ENCODE data around the gene MAD2L1BP.
"Not testable (repeated sequence)": the region's sequence is repeated elsewhere in the genome, so short reads cannot be mapped to it uniquely, and the experiment has no call there.

MAD2L1BP gene, protein sequence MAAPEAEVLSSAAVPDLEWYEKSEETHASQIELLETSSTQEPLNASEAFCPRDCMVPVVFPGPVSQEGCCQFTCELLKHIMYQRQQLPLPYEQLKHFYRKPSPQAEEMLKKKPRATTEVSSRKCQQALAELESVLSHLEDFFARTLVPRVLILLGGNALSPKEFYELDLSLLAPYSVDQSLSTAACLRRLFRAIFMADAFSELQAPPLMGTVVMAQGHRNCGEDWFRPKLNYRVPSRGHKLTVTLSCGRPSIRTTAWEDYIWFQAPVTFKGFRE

GRCh38 chr6:43635387-43636307 is at the start of gene MAD2L1BP:
Gene MAD2L1BP, plus strand, starts transcription at chr6:43635840. Its CDS starts 36 bp downstream, at chr6:43635876.
- peak; percentile 91 for DNase-seq

DNA sequence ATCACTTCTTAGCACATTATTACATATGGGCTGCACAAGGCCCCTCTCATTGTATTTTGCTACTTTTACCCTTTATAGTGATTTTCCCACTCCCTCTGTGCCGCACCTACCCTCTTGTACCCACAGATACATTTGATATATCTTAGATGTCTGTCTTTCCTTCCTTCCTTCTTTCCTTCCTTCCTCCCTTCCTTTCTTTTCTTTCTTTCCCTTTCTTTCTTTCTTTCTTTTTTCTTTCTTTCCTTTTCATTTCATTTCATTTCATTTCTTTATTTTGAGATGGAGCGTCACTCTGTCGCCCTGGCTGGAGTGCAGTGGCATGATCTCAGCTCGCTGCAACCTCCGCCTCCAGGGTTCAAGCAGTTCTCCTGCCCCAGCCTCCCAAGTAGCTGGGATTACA is 47.4 kb upstream of the MAD2L1BP start:
- no peak for DNase-seq

DNA sequence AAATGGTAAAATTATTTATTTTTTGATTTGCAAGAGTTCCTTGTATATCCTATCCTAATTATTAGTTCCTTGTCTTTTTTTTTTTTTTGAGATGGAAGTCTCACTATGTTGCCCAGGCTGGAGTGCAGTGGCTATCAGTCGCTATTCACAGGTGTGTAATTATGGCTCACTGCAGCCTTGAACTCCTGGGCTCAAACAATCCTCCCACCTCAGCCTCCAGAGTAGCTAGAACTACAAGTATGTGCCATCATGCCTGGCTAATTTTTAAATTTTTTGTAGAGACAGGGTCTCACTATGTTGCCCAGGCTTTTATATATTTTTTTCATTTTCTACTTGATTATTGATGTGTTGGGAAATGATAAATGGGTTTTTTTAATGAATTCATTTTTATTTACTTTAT is 46.1 kb upstream of the MAD2L1BP start:
- not testable (repeated sequence) for DNase-seq

DNA sequence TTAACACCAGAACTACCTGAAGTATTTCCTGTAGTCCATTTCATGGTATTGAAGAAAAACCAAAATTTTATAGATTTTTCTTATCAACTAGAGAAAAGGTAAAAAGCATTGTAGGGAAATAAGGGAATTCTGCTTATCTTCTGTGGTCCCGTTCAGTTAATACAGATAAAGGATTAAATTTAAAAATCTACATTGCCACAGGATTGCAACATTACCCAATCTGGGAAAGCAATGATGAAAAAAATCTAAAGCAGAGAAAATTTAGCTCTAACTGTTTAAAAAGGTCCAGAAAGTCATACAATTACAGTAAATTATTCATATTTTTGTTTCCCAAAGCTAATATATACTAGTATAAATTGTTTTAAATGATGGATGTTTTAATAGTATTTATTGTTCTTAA is 41.7 kb upstream of the MAD2L1BP start:
- no peak for DNase-seq

DNA sequence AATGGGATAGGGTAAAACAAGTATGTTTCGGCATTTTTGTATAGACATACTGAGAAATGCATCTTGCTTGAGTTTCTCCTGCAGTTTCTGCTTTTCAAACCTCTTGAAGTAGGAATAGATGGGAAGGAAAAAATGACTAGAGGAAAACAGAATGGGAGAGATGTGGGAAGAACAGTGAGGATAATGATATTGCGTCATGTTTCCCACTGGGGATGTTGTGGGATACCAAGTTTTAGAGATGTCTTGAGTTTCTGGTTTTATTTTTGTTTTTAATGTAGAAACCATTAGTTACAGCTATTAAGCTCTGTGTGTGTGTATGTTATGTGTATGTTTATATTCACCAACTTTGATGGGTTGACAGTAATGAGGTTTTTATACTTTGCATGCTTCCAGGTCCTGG is 35.0 kb upstream of the MAD2L1BP start:
- no peak for DNase-seq

DNA sequence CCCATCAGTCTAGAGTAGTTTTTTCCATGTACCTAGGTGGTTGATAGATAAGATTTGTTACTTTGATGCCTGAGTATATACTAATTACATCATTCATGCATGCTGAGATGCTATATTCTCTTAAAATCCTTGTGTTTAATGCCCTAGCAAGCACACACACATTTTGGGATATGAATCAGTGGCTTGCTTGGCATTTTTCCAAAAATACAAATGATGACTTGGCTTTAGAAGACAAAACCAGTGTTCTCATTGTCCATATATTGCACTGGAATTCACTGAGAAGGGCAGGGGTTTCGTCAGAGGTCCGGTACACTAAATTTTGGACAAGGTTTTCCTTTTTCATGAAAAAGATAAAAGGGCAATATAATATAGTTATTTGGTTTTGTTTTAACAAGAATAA is 31.5 kb upstream of the MAD2L1BP start:
- no peak for DNase-seq

DNA sequence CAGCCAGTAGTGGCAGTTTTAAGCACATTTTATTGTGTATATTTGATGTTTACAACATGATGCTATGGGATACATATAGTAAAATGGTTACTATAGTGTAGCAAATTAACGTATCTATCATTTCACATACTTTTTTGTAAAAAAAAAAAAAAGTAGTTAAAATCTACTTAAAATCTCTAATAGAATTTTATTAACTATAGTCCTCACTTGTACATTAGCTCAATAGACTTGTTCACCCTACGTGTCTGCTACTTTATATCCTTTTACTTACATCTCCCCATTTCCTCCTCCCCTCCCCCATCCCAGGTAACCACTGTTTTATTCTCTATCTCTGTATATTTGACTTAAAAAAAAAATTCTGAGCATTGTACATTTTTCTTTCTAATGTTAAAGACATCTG is 29.6 kb upstream of the MAD2L1BP start:
- no peak for DNase-seq

DNA sequence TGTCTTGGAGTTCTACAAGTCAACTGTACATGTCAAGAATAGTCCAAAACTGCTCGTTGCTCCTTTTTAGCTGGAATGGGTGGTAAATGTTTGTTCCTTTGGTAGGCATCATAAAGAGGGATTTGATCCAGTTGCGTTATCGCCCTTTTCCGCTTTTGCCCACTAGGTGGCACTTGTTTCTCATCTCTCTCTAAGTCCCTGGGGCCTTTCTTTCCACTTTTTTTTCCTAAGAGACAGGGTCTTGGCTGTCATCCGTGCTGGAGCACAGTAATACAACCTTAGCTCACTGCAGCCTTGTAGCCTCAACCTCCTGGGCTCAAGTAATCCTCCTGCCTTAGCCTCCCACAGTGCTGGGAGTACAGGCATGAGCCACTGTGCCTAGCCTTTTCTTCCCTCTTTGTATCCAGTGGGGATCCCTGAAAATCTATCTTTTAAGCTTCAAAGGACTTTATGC is 27.3 kb upstream of the MAD2L1BP start:
- DNase-seq: peak; percentile 87

DNA sequence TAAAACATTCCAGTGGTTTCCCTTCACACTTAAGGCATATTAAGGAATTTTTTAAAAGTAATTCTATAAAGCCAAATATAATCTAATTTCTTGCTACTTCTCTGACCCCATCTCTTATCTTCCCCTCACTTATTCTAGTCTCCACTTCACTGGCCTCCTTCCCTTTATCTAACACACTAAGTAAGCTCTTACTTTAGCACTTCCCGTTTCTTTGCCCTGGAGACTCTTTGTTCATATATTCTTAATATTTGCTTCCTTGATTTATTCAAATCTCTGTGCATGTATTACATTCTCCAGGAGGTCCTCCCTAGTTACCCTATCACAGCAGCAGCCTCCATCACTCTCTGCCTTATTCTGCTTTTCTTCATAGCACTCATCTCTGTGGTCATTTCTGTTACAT is 26.8 kb upstream of the MAD2L1BP start:
- no peak for DNase-seq

DNA sequence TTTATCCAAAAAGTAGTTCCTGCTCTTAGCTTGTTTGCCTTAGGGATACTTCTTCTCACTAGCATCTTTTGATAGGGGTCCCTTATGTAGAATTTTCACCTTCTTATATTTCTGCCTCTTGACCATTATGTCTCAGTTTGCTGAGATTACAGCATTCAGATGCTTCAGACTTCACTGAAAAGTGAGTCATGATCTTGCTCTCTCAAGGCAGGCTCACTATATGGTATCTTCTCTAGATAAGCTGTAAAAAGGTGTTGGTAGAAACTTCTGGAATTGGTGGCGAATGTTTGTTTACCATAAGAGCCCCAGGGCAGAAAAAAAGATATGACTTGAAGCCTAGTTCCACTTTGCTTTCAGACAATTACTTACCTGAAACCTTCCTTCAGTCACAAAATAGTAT is 26.2 kb upstream of the MAD2L1BP start:
- no peak for DNase-seq

DNA sequence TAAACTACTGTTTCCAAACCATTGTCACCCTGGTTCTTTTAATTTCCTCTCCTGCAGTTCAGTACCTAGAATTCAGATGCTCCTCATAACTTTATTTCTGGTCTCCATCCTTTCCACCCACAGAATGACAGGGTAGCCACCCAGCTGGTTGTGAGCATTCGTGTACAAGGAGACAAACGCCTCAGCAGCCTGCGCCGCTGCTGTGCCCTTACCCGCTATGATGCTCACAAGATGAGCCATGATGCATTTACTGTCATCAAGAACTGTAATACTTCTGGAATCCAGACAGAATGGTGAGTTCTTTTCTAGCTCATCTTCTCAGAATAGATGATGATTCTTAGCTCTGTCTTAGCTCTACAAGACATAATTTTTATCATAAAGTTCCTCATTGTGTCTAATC is 25.2 kb upstream of the MAD2L1BP start:
- no peak for DNase-seq

DNA sequence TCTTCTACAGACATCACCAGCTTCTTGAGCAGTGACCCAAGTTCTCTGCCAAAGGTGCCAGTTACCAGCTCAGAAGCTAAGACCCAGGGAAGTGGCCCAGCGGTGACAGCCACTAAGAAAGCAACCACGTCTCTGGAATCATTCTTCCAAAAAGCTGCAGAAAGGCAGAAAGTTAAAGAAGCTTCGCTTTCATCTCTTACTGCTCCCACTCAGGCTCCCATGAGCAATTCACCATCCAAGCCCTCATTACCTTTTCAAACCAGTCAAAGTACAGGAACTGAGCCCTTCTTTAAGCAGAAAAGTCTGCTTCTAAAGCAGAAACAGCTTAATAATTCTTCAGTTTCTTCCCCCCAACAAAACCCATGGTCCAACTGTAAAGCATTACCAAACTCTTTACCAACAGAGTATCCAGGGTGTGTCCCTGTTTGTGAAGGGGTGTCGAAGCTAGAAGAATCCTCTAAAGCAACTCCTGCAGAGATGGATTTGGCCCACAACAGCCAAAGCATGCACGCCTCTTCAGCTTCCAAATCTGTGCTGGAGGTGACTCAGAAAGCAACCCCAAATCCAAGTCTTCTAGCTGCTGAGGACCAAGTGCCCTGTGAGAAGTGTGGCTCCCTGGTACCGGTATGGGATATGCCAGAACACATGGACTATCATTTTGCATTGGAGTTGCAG is 21.8 kb upstream of the MAD2L1BP start:
- no peak for DNase-seq

DNA sequence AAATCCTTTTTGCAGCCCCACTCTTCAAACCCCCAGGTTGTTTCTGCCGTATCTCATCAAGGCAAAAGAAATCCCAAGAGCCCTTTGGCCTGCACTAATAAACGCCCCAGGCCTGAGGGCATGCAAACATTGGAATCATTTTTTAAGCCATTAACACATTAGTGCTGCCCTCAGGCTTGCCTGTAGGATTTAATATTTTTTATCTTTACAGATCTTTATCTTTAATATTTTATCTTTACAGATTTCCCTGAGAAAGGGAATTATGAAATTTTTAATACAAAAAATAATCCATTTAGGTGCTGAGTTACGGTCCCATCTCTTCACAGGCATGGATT is 21.3 kb upstream of the MAD2L1BP start:
- DNase-seq: no peak

DNA sequence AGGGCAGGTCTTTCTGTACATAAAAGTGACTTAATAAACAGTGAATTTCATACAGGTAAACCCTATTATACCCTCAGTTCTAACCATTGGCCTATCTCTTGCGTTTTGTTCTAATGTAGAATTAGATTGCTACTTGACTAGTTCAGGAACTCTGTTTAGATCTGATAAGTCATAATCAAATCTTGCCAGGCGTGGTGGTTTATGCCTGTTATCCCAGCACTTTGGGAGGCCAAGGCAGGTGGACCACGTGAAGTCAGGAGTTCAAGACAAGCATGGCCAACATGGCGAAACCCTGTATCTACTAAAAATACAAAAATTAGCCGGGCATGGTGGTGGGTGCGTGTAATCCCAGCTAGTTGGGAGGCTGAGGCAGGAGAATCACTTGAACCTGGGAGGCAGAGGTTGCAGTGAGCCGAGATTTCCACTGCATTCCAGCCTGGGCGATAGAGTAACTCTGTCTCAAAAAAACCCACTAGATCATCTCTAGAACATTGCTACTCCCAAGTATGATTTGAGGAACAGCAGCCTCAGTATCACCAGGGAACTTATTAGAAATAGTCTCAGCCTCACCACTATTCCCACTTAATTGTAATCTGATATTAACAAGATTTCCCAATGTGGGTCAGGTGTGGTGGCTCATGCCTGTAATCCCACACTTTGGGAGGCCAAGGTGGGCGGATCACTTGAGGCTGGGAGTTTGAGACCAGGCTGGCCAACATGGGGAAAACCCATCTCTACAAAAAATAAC is 18.7 kb upstream of the MAD2L1BP start:
- DNase-seq: no peak

- DNase-seq: no peak
Observed at GRCh38 chr6:43621078-43621835, 14.4 kb upstream of the MAD2L1BP start.

DNA sequence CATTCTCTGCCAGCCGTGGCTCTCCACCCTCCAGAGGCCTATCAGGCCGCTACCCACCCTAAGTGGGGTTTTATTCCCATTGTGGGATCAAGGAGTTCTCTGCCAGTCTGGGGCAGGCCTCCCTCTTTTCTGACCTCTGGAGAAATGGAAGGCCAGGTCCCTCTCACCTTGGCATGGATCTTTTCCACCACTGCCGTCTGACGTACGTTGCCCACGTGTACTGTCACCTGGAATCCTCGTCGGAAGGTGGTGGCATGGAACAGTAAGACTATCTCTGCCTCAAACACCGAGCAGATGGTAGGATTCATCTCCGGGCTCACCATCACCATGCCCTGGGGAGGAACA is 13.8 kb upstream of the MAD2L1BP start:
- DNase-seq: no peak

DNA sequence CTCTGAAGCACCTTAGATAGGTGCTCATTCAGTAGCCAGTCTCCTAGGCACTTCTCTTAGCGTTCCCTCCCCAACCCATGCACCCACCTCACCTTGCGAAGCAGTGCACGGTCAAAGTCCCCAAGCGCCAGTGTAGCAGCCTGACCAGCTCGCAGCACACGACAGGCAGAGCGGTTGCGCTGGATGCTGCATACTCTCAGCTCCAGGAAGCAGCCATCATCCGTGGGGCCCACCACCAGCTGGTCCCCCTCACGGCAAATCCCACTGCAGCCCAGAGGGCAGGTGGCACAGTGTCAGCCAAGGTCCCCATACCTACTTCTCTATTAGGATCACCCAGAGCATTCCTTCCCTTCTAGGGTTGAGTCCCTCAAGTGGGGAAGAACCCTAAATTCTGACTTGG is 13.1 kb upstream of the MAD2L1BP start:
- no peak for DNase-seq

DNA sequence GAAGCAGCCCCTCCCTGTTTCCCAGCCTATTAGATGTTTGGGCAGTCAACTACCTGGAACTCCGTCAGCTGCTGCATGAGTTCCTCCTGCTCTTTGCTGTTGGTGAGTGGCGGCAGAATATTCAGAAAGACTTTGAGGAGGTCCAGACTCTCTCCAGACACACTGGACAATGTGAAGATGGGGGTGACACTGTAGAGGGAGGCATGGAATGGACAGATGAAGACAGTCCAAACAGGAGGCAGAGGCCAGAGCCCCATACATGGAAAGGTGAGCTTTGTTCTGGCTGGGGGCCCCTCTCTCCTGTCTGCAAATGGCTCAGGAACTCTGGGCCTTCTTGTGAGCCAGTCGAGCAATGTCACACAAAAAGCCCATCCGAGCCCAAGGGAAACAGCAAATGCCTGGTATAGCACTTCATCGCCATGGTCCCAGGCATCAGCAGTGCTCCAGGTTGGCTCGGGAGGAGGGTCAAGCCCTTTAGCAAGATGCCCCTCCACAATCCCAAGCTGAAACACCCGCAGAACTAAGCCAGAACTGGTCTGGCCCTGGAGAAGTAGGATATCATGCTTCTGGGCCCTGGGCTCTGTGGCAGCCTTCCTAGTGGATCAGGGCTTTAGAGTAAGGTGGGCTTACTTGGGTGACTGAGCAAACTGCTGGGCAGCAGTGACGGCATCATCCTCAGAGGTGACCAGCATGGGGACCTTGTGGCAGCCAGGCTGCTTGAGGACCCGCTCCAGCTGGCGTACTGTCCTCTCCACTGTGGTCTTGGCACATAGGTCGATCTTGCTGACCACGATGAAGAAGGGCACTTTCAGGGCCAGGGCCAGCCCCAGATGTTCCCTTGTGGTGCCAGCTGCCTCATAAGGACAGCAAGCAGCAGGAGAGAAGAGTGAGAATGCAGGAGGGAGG is 11.5 kb upstream of the MAD2L1BP start:
- DNase-seq: no peak

- DNase-seq: no peak
Observed at GRCh38 chr6:43624786-43625288, 10.8 kb upstream of the MAD2L1BP start.

- no peak for DNase-seq
Observed at GRCh38 chr6:43625393-43625992, 10.1 kb upstream of the MAD2L1BP start.

Data from DMS53 (cell line).